ENCODE results near the gene RTN1. TPM values are rescaled to one million over a fixed set of nuclear protein-coding genes. Genes with fewer than 3 reads are reported as not detected.

The RTN1 gene
- polyA plus RNA-seq, 1 of the 3 experiments (the other 2 are of a cell fraction) = 1.6 TPM

GRCh38 chr14:59591641-59592370, 278.8 kb downstream of the RTN1 start:
- H3K4me3 ChIP-seq (ENCODE audit: low read depth in 2 of 2, low read length in 1 of 2) = no peak overlapping the region
- no peaks in the 10 kb centered on the region for H3K9me3 ChIP-seq
- no peak overlapping the region for H2AFZ ChIP-seq (ENCODE audit: low read depth)
- H3K36me3 ChIP-seq (replicated peaks in 1 of 2; ENCODE audit: control insufficient read depth in 1 of 2, insufficient read depth in 2 of 2, low read length in 1 of 2) = no peaks in the 10 kb centered on the region
- CTCF ChIA-PET = interaction anchor here (0.9 to 8.7 kb wide), 4 partner anchors 15 to 468 kb away, joined by 3 to 73 read pairs (median 5); partner anchors contain the start of gene CCDC175
- 40% methylated on average over 5 of the region's 5 CpGs for WGBS (ENCODE audit: low lambda C conversion rate)
- H3K79me2 ChIP-seq (ENCODE audit: insufficient read depth) = no peaks in the 10 kb centered on the region
- no peak overlapping the region for H3K4me2 ChIP-seq
- no peak for DNase-seq
- no peaks in the 10 kb centered on the region for H4K20me1 ChIP-seq (ENCODE audit: insufficient read depth)
- no peaks in the 10 kb centered on the region for H3F3A ChIP-seq (replicated peaks; ENCODE audit: insufficient read depth)
- no peak overlapping the region for H3K9ac ChIP-seq
- H3K9me2 ChIP-seq = no peaks in the 10 kb centered on the region
- H3K4me1 ChIP-seq (ENCODE audit: control insufficient read depth in 1 of 2, insufficient read depth in 2 of 2, low read depth in 1 of 2, low read length in 1 of 2) = no peaks in the 10 kb centered on the region; a peak in 1 of 4 replicates
- no peak overlapping the region for H3K27ac ChIP-seq (ENCODE audit: low read depth in 2 of 2, low read length in 1 of 2)
- TF ChIP-seq SIN3A (IDR thresholded peaks at IDR 0.05; ENCODE audit: borderline replicate concordance, low read depth, low read length) (no peak), FOXM1 (IDR thresholded peaks at IDR 0.05; ENCODE audit: low read depth) (no peak), MAX (IDR thresholded peaks at IDR 0.05; ENCODE audit: low read depth) (no peak), RFX5 (IDR thresholded peaks at IDR 0.05; ENCODE audit: low read length) (no peak), TCF12 (IDR thresholded peaks at IDR 0.05) (no peak), REST (IDR thresholded peaks at IDR 0.05; ENCODE audit: low read depth, low read length) (no peak), RCOR1 (IDR thresholded peaks at IDR 0.05; ENCODE audit: low read length) (no peak), MEF2A (IDR thresholded peaks at IDR 0.05; ENCODE audit: borderline replicate concordance, low read depth) (no peak), YY1 (IDR thresholded peaks at IDR 0.05; ENCODE audit: low read depth) (no peak), TEAD4 (IDR thresholded peaks at IDR 0.05; ENCODE audit: borderline replicate concordance, insufficient read depth) (no peak), JUND (IDR thresholded peaks at IDR 0.05) (no peak), RAD21 (IDR thresholded peaks at IDR 0.05; ENCODE audit: low read length) (no peak), FOXJ3 (CRISPR knock-in tag; IDR thresholded peaks at IDR 0.05) (no peak), IRF3 (IDR thresholded peaks at IDR 0.05; ENCODE audit: low read depth, low read length) (no peak), NFIC (IDR thresholded peaks at IDR 0.05; ENCODE audit: borderline replicate concordance) (no peak), EZH2phosphoT487 (IDR thresholded peaks at IDR 0.05; ENCODE audit: borderline replicate concordance, low read depth) (no peak), SMC3 (IDR thresholded peaks at IDR 0.05; ENCODE audit: low read depth, low read length) (no peak), GABPA (IDR thresholded peaks at IDR 0.05; ENCODE audit: low read depth) (no peak)
- POLR2A ChIA-PET = no interaction called here
- no peaks in the 10 kb centered on the region for H3K27me3 ChIP-seq (ENCODE audit: insufficient read depth)
